ENCODE data around the gene EYA2.

DNA sequence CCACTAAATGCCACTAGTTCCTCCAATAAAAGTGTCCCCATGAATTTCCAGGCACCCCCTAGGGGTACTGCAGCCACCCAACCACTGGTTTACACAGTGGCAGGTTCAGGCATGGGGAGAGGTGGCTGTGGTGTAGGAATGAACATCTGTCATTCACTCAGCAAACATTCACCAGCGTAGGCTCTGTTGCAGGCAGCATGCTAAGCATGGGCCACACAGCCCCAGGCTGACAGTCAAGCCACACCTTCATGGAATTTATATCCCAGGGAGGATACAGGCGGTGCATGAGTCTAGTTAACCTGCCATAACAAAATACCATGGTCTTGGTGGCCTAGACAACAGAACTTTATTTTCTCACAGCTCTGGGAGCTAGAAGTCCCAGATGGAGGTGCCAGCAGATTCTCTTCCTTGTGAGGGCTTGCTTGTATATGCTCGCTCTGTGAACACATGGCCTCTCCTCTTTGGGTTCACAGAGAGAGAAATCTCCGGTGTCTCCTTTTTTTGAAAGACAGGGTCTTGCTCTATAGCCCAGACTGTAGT, 135.7 kb downstream of the EYA2 start:
- TF ChIP-seq, protein P1, sequence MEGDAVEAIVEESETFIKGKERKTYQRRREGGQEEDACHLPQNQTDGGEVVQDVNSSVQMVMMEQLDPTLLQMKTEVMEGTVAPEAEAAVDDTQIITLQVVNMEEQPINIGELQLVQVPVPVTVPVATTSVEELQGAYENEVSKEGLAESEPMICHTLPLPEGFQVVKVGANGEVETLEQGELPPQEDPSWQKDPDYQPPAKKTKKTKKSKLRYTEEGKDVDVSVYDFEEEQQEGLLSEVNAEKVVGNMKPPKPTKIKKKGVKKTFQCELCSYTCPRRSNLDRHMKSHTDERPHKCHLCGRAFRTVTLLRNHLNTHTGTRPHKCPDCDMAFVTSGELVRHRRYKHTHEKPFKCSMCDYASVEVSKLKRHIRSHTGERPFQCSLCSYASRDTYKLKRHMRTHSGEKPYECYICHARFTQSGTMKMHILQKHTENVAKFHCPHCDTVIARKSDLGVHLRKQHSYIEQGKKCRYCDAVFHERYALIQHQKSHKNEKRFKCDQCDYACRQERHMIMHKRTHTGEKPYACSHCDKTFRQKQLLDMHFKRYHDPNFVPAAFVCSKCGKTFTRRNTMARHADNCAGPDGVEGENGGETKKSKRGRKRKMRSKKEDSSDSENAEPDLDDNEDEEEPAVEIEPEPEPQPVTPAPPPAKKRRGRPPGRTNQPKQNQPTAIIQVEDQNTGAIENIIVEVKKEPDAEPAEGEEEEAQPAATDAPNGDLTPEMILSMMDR (IDR thresholded peaks at IDR 0.05): no peak
- TF ChIP-seq POLR2A (IDR thresholded peaks at IDR 0.05): no peak
